Activated CD8-positive, alpha-beta memory T cell treated with anti-CD3 and anti-CD28 coated beads, Interleukin-2, amount 50 U/mL, for 1 hour (primary cell): ENCODE results near the gene AMMECR1L.
"Not testable (repeated sequence)": the region's sequence is repeated elsewhere in the genome, so short reads cannot be mapped to it uniquely, and the experiment has no call there.

Experiments
- DNase-seq: peaks from one replicate; pipeline ENCODE4 v3.0.0-alpha.2; 2020; ENCODE audit errors: extremely low read depth

The AMMECR1L gene

GRCh38 chr2:127841466-127842178, 44.1 kb downstream of the AMMECR1L start:
- no peak for DNase-seq

- no peak for DNase-seq
These were observed 44.9 kb downstream of the AMMECR1L start for GRCh38 chr2:127840893-127841292.

GRCh38 chr2:127834951-127835350, 50.8 kb downstream of the AMMECR1L start:
- DNase-seq = no peak

GRCh38 chr2:127829845-127830246, 55.9 kb downstream of the AMMECR1L start:
- DNase-seq = peak; percentile 42

GRCh38 chr2:127826708-127827107, 59.0 kb downstream of the AMMECR1L start:
- not testable (repeated sequence) for DNase-seq

GRCh38 chr2:127826047-127826446, 59.7 kb downstream of the AMMECR1L start:
- no peak for DNase-seq

- DNase-seq = no peak
These were observed 65.6 kb downstream of the AMMECR1L start for GRCh38 chr2:127820080-127820668.

- DNase-seq = no peak
These were observed 66.8 kb downstream of the AMMECR1L start for GRCh38 chr2:127818794-127819425.

- no peak for DNase-seq
These were observed 67.5 kb downstream of the AMMECR1L start for GRCh38 chr2:127818241-127818640.

- DNase-seq = no peak
These were observed 71.1 kb downstream of the AMMECR1L start for GRCh38 chr2:127814677-127815076.

- not testable (repeated sequence) for DNase-seq
These were observed 73.3 kb downstream of the AMMECR1L start for GRCh38 chr2:127812441-127812840.
